Vagina (tissue), 2 donors: ENCODE measurements around the gene VOPP1. TPM values are rescaled to one million over a fixed set of nuclear protein-coding genes. Genes with fewer than 3 reads are reported as not detected.

Source experiments
- DNase-seq, 2 donors: peaks; one replicate each; pipeline ENCODE4 v3.0.0-alpha.2; 2017; ENCODE audit errors: extremely low spot score in 2 of 2
- H3K27ac ChIP-seq: fragments of 200-600 bp; sonication (generic); one replicate; pipeline ENCODE4 v1.5.1; 2019
- H3K27me3 ChIP-seq: fragments of 200-600 bp; sonication (generic); one replicate; pipeline ENCODE4 v1.5.1; 2019
- H3K36me3 ChIP-seq, 2 donors: fragments of 200-600 bp; sonication (generic); one replicate each; pipeline ENCODE4 v1.5.1; 2017 to 2019
- H3K4me1 ChIP-seq: fragments of 200-600 bp; sonication (generic); one replicate; pipeline ENCODE4 v1.5.1; 2019
- H3K4me3 ChIP-seq, 2 donors: fragments of 200-600 bp; sonication (generic); 1 replicate in 1 of 2; 2 replicates in 1 of 2; pipeline ENCODE4 v1.5.1; 2016 to 2019
- H3K9me3 ChIP-seq: fragments of 200-600 bp; sonication (generic); one replicate; pipeline ENCODE4 v1.5.1; 2019
- CTCF ChIP-seq, 3 experiments: fragments of 450-650 bp in 2 of 3; fragments of 200-600 bp in 1 of 3; sonication (generic) in 1 of 3; IDR thresholded peaks; one replicate each; pipeline ENCODE4 v1.5.1; 2017 to 2019; ENCODE audit warnings: antibody characterized with exemption in 3 of 3, mild to moderate bottlenecking in 2 of 3, moderate library complexity in 2 of 3
- POLR2A ChIP-seq, 2 donors: fragments of 450-650 bp; IDR thresholded peaks; one replicate each; pipeline ENCODE4 v1.6.1; 2017; ENCODE audit warnings: antibody characterized with exemption in 2 of 2, mild to moderate bottlenecking in 2 of 2, moderate library complexity in 2 of 2
- POLR2AphosphoS5 ChIP-seq, 2 donors: sonication (generic); formaldehyde crosslinking; IDR thresholded peaks; one replicate each; pipeline ENCODE4 v1.9.0; 2017; ENCODE audit warnings: antibody characterized with exemption in 2 of 2, mild to moderate bottlenecking in 2 of 2, low read depth in 1 of 2; ENCODE audit not compliant: insufficient read depth in 1 of 2
- intact Hi-C: fragments of 100-400 bp; cut with DNase I; formaldehyde crosslinking; loops from one replicate; pipeline ENCODE4 v1.15.1; 2023
- total RNA-seq: library from RNA; depleted of rRNA; stranded (reverse); fragments of >200 nt; gene quantifications from one replicate; pipeline ENCODE4 v1.2.3, GENCODE V29; 2016

The VOPP1 gene
- total RNA-seq, 1 donor from 2014 or later: 26.3 TPM

GRCh38 chr7:55554038-55554437 lies 18.3 kb downstream of the VOPP1 start:
- Histone ChIP-seq H3K9me3 (no peaks in the 10 kb centered on the region), H3K27ac (no peak overlapping the region), H3K4me3 (no peak overlapping the region), H3K4me1 (peaks cover 39% of the 10 kb centered on the region), H3K27me3 (no peaks in the 10 kb centered on the region), H3K36me3 (no peaks in the 10 kb centered on the region)
- no peak for DNase-seq
- intact Hi-C loops: no loop called here
- no peak for TF ChIP-seq POLR2AphosphoS5 (IDR thresholded peaks at IDR 0.05; ENCODE audit: insufficient read depth in 1 of 2, low read depth in 1 of 2)

GRCh38 chr7:55553024-55553345 lies 19.3 kb downstream of the VOPP1 start:
- TF ChIP-seq POLR2AphosphoS5 (IDR thresholded peaks at IDR 0.05; ENCODE audit: insufficient read depth in 1 of 2, low read depth in 1 of 2) (peak in 1 of 2 donors; percentile 2), CTCF (IDR thresholded peaks at IDR 0.05) (no peak)
- Histone ChIP-seq H3K4me1 (peaks cover 48% of the 10 kb centered on the region), H3K9me3 (no peaks in the 10 kb centered on the region), H3K4me3 (no peak overlapping the region), H3K27ac (no peak overlapping the region), H3K27me3 (no peaks in the 10 kb centered on the region), H3K36me3 (no peaks in the 10 kb centered on the region)
- intact Hi-C loops: no loop called here
- DNase-seq: no peak

- intact Hi-C loops: no loop called here
- TF ChIP-seq POLR2AphosphoS5 (IDR thresholded peaks at IDR 0.05; ENCODE audit: insufficient read depth in 1 of 2, low read depth in 1 of 2): peak in 1 of 2 donors; percentile 67
- no peak for TF ChIP-seq POLR2A (IDR thresholded peaks at IDR 0.05)
- no peak for DNase-seq
- H3K27ac ChIP-seq: no peak overlapping the region
- H3K36me3 ChIP-seq: no peaks in the 10 kb centered on the region
- no peaks in the 10 kb centered on the region for H3K27me3 ChIP-seq
- H3K4me3 ChIP-seq: no peak overlapping the region
- peaks cover 53% of the 10 kb centered on the region for H3K4me1 ChIP-seq
- H3K9me3 ChIP-seq: no peaks in the 10 kb centered on the region
Measured at GRCh38 chr7:55552320-55553023, 19.8 kb downstream of the VOPP1 start.

- no peaks in the 10 kb centered on the region for H3K36me3 ChIP-seq
- intact Hi-C loops: no loop called here
- H3K4me3 ChIP-seq: no peak overlapping the region
- no peaks in the 10 kb centered on the region for H3K27me3 ChIP-seq
- no peak overlapping the region for H3K27ac ChIP-seq
- H3K9me3 ChIP-seq: no peaks in the 10 kb centered on the region
- H3K4me1 ChIP-seq: peaks cover 62% of the 10 kb centered on the region
- no peak for TF ChIP-seq POLR2A (IDR thresholded peaks at IDR 0.05)
- DNase-seq: no peak
Measured at GRCh38 chr7:55550841-55551537, 21.3 kb downstream of the VOPP1 start.

- peaks cover 62% of the 10 kb centered on the region for H3K4me1 ChIP-seq
- peak in 1 of 2 donors; percentile 25 for TF ChIP-seq POLR2AphosphoS5 (IDR thresholded peaks at IDR 0.05; ENCODE audit: insufficient read depth in 1 of 2, low read depth in 1 of 2)
- no peak for TF ChIP-seq CTCF (IDR thresholded peaks at IDR 0.05)
- H3K27me3 ChIP-seq: no peaks in the 10 kb centered on the region
- no peak overlapping the region for H3K27ac ChIP-seq
- H3K36me3 ChIP-seq: no peaks in the 10 kb centered on the region
- DNase-seq: no peak
- H3K4me3 ChIP-seq: no peak overlapping the region
- intact Hi-C loops: no loop called here
- no peaks in the 10 kb centered on the region for H3K9me3 ChIP-seq
Measured at GRCh38 chr7:55550010-55550663, 22.2 kb downstream of the VOPP1 start.

- Histone ChIP-seq H3K36me3 (no peaks in the 10 kb centered on the region), H3K27me3 (no peaks in the 10 kb centered on the region), H3K9me3 (no peaks in the 10 kb centered on the region), H3K4me1 (peaks cover 60% of the 10 kb centered on the region), H3K27ac (no peak overlapping the region), H3K4me3 (no peak overlapping the region)
- intact Hi-C loops: no loop called here
- TF ChIP-seq CTCF (IDR thresholded peaks at IDR 0.05): no peak
- TF ChIP-seq POLR2AphosphoS5 (IDR thresholded peaks at IDR 0.05; ENCODE audit: insufficient read depth in 1 of 2, low read depth in 1 of 2): no peak
- TF ChIP-seq POLR2A (IDR thresholded peaks at IDR 0.05): no peak
- DNase-seq: no peak
Measured at GRCh38 chr7:55549457-55549856, 22.8 kb downstream of the VOPP1 start.
